T-helper 2 cell (primary cell): ENCODE measurements around the gene MLST8.

Source experiments
- DNase-seq, 5 experiments: peaks; one replicate each; pipeline versions ENCODE4 v3.0.0 to v3.0.0-alpha.2; 2012 to 2022
- total RNA-seq, 2 donors: gene quantifications; one replicate each; lab custom pipeline; 2026; lab: John Stamatoyannopoulos, UW

The MLST8 gene
- 13.4 to 16.8 reads per million in 2 donors for total RNA-seq

- peak; percentile 78 to 95 (median 90) for DNase-seq
Observed at GRCh38 chr16:2205104-2205966, at the start of gene MLST8. MLST8 (plus strand) TSS chr16:2205454; CDS start chr16:2206086, 632 bp downstream.

GRCh38 chr16:2155977-2156848 is 49.0 kb upstream of the MLST8 start:
- peak in 1 of 5 experiments; percentile 33 for DNase-seq

GRCh38 chr16:2156849-2157224 is 48.4 kb upstream of the MLST8 start:
- DNase-seq: no peak

- DNase-seq: no peak
Observed at GRCh38 chr16:2157480-2158261, 47.6 kb upstream of the MLST8 start.

GRCh38 chr16:2158262-2158638 is 47.0 kb upstream of the MLST8 start:
- DNase-seq: no peak

GRCh38 chr16:2159175-2159838 is 45.9 kb upstream of the MLST8 start:
- no peak for DNase-seq

GRCh38 chr16:2160915-2161551 is 44.2 kb upstream of the MLST8 start:
- no peak for DNase-seq

GRCh38 chr16:2161911-2162310 is 43.3 kb upstream of the MLST8 start:
- no peak for DNase-seq

GRCh38 chr16:2162676-2163118 is 42.6 kb upstream of the MLST8 start:
- DNase-seq: no peak

- no peak for DNase-seq
Observed at GRCh38 chr16:2163211-2163881, 41.9 kb upstream of the MLST8 start.

GRCh38 chr16:2165861-2166260 is 39.4 kb upstream of the MLST8 start:
- DNase-seq: no peak

- DNase-seq: no peak
Observed at GRCh38 chr16:2166263-2167067, 38.8 kb upstream of the MLST8 start.

GRCh38 chr16:2167068-2167638 is 38.1 kb upstream of the MLST8 start:
- DNase-seq: no peak

GRCh38 chr16:2170080-2170479 is 35.2 kb upstream of the MLST8 start:
- no peak for DNase-seq

GRCh38 chr16:2170587-2171435 is 34.4 kb upstream of the MLST8 start:
- DNase-seq: no peak

- no peak for DNase-seq
Observed at GRCh38 chr16:2171601-2172178, 33.6 kb upstream of the MLST8 start.

GRCh38 chr16:2172688-2173335 is 32.4 kb upstream of the MLST8 start:
- no peak for DNase-seq

GRCh38 chr16:2173366-2173765 is 31.9 kb upstream of the MLST8 start:
- DNase-seq: no peak
